HG03064 (cell line): ENCODE measurements around the gene SGCG.
"Not testable (repeated sequence)": the region's sequence is repeated elsewhere in the genome, so short reads cannot be mapped to it uniquely, and the experiment has no call there.

Source experiments
- ATAC-seq: cut with Tn5 transposase; IDR thresholded peaks from one replicate; pipeline ENCODE4 v1.9.1; 2021; ENCODE audit warnings: low read depth; ENCODE audit not compliant: unreplicated experiment

SGCG gene, protein sequence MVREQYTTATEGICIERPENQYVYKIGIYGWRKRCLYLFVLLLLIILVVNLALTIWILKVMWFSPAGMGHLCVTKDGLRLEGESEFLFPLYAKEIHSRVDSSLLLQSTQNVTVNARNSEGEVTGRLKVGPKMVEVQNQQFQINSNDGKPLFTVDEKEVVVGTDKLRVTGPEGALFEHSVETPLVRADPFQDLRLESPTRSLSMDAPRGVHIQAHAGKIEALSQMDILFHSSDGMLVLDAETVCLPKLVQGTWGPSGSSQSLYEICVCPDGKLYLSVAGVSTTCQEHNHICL

DNA sequence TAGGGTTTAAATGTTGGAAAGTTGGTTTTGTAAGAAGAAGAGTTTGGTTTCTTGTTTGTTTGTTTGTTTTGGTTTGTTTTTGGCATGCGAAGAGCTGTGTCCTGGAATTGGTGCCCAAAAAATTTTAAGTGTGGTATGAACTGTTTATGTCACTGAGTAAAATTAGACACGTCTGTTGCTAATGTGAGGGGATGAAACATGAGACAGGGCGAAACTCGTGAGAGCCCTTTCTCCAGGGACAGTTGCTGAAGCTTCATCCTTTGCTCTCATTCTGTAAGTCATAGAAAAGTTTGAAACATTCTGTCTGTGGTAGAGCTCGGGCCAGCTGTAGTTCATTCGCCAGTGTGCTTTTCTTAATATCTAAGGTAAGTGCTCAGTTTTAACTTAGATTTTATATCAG is at the start of gene SGCG:
SGCG (plus strand) TSS at position 269 of the 400 bp plus-strand sequence. CDS start 22,716 bp downstream, outside the sequence.
- no peak for ATAC-seq

DNA sequence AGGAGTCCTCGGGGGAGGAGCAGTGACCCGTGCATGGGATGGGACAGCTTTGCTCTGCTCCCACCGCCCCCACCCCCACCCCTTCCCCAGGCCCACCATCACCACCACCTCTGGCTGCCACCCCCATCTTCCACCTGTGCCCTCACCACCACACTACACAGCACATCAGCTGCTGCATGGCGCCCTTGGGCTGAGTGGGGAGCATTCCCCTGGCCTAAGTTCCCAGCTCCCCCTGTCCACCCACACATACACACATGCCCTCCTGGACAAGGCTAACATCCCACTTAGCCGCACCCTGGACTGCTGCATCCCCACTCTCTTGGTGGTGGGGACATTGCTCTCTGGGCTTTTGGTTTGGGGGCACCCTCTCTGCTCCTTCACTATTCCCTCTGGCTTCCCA is 46.2 kb upstream of the SGCG start:
- no peak for ATAC-seq

DNA sequence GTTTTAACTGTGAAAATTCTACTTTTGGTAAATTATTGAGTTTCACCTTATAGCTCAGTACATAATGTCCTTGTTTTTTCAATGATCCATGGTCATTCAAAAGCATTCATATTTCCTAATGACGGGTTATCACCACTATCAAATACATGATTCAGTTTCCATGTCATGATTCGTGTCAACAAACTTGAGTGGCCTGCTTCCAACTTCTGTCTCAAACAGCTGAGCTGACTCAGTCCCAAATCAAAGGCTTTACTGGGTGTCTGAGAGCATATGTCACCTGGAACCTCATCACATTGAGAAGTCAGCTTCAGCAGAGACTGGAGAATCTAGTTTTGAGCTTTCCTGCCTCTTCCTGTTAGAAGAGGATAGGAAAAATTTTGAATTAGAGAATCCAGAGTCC is 40.3 kb upstream of the SGCG start:
- ATAC-seq: no peak

DNA sequence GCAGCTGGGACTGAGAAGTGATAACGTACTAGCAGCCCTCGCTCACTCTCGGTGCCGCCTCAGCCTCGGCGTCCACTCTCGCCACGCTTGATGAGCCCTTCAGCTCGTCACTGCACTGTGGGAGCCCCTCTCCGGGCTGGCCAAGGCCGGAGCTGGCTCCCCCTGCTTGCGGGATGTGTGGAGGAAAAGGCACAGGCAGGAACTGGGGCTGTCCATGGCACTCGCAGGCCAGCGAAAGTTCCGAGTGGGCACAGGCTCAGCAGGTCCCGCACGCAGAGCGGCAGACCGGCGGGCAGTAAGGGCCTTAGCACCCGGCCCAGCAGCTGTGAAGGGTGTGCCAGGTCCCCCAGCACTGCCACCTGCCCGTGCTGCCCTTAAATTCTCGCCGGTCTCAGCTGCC is 38.8 kb upstream of the SGCG start:
- no peak for ATAC-seq

DNA sequence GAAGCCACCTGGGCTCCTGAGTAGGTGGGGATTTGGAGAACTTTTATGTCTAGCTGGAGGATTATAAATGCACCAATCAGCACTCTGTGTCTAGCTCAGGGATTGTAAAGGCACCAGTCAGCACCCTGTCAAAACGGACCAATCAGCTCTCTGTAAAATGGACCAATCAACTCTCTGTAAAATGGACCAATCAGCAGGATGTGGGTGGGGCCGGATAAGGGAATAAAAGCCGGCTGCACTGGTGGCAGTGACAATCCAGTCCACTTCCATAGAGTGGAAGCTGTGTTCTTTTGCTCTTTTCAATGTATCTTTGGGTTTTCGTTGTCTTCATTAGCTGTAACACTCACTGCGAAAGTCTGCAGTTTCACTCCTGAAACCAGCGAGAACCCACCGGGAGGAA is 38.2 kb upstream of the SGCG start:
- ATAC-seq: not testable (repeated sequence)

DNA sequence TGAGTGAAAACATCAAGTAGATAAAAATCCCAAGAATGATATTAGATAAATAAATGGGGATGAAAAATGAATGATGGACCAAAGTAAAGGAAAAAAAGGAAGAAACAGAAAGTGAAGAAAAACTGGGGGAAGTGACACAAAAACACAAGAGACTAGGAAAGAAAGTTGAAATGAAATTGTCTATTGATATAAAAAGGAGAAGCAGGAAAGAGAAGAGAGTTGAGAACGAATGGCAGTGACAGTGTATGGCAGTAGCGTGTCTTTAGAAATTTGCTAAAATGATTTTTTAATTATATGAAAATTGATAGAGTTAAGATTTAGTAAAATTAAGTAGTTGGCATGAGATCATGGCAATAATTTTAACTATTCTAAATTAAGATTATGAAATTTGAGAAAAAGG is 36.3 kb upstream of the SGCG start:
- ATAC-seq: no peak

DNA sequence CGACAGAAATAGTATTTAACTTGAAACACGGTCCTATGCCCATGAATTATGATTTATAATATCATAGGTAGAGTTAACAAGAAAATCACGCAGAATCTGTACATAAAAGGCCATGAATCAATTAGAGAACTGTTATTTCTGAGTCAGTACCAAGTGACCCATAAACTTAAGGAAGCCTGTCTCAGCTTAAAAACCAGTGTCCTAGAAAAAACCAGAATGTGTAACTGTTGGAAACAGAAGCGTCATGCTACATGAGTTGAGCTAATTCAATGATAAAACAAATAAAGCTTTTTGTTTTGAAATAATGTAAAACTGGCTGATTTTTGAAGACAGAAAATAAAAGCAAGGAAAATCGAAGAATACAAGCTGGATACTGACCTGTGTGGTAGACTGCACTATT is 34.8 kb upstream of the SGCG start:
- ATAC-seq: no peak

DNA sequence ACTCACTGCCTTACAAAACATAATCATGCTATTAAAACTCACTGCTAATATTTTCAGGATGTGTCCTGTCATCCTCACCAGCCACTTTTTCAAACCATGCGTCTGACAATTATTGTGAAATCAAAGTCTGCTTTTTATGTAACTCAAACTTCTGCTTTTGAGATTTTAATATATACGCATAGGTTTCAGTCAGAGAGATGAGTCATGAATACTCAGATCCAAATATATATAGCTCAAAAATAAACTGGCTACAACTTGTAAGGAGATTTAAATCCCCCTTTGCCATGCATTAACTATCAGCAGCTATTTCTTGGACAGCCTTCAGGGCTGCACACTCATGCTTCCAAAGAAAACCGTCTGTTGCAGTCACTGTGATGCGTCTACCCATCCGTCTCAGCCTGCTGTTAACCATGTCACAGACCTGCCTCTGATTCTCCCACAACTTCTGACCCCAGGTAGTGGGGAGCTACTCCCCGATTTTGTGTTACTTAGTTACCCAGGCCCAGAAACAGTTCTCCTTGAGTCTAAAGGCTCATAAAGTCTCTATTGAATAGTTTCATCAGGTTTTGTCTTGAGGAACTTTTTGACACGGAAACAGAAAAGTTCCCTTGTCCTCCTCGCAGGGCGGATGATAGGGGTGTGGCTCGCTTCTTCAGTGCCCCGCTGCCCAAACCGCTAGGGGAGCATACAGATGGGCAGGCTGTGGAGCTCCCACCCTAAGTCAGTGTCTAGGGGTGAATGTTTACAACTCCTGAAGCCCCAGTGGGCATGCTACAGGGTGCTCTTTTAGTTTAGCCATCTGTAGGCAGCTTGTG is 33.8 kb upstream of the SGCG start:
- ATAC-seq: no peak

DNA sequence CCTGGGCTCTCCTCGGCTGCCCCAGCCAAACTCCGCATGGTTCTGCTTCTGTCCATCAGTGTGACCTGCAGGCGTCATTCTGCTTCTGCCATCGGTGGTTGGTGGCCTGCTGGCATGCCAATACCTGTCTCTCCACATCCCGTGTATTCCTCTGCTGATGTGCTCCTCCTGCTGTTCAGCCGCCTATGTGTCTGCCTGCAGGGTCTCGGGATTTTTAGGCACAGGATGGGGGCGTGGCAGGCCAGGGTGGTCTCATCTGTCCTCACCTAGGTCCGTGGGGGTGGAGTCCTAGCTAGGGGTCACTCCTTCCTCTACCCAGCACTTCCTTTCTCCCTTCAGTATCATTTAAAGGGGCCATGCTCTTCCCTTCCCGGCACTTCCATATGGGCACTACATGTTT is 33.0 kb upstream of the SGCG start:
- ATAC-seq: no peak

DNA sequence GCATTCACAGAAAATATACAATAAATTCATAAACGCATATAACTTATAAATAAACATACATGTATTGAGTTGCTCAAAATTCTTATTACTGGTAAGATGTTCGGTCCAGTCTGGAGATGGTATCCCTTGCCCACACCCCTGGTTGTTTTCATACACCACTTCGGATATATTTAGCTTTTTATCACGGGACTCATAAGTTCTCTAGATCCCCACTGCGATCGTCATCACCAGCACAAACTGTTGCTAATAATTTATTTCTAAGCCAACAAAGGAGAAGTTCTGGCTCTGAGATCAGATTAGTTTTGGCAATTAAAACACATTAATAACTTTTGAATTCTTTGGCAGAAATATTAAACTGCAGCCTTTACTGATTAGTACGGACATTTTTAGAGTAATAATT is 23.0 kb upstream of the SGCG start:
- ATAC-seq: no peak

DNA sequence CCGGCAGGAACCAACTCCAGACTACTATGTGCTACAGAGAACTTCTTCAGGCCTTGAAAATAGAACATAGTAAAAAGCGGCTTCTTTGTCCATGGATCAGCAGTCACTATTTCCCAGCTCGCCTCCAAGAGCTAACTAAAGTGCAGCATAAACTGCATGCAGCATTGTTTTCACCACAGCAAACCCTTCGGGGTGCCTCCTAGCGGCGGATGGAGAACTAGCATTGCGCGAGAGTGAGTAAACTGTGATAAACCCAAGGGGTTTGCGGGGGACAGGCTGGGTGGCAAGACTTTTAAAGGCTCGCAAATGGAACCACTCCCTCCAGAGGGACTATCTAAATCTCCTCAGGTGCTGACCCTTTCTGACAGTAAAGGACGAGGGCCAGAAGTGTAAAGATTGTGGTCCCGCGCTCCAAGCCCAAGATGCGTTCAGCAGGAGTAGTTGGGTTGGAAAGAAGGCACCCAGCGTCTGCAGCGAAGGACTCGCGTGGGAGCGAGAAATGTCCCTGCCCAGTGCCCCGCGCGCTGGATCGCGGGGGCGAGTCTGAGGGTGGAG is 21.5 kb upstream of the SGCG start:
- no peak for ATAC-seq

DNA sequence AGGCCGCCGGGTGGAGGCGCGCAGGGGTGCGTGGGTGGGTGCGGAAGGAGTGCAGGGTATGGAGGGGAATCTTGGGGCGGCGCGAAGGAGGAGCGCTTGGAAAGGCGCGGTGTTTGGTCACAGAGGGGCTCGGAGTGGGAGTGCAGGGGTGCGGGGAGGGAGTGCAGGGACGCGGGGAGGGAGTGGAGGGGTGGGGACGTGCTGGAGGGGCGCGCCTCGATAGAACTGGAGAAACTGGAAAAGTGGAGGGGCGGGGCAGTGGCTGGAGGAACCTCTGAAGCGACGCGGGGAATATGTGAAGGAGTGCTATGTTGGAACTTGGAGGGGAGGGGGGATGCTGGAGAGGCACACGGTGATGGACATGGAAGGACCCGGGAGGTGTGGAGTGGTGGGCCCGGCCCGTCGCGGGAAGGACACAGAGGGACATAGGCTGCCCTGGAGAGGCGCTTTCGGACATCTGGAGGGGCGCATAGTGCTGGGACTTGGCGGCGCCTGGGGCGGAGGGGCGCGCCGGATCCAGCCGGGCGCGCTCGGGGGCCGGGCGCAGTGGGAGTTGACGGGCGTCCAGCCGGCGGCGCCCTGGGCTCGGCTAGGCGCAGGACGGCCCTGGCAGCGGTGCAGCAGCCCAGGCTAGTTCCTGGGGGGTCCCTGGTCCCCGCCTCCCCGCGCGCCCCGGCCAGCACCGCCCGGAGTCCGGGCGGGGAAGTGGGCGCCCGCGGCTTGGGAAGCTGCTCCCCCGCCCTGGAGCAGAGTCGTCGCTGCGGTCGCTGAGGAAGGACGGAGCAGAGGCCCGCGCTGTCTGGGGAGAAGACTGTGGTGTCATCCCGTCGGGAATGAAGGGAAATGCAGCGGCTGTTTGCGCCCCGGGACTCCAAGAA is 20.8 kb upstream of the SGCG start:
- ATAC-seq: no peak

DNA sequence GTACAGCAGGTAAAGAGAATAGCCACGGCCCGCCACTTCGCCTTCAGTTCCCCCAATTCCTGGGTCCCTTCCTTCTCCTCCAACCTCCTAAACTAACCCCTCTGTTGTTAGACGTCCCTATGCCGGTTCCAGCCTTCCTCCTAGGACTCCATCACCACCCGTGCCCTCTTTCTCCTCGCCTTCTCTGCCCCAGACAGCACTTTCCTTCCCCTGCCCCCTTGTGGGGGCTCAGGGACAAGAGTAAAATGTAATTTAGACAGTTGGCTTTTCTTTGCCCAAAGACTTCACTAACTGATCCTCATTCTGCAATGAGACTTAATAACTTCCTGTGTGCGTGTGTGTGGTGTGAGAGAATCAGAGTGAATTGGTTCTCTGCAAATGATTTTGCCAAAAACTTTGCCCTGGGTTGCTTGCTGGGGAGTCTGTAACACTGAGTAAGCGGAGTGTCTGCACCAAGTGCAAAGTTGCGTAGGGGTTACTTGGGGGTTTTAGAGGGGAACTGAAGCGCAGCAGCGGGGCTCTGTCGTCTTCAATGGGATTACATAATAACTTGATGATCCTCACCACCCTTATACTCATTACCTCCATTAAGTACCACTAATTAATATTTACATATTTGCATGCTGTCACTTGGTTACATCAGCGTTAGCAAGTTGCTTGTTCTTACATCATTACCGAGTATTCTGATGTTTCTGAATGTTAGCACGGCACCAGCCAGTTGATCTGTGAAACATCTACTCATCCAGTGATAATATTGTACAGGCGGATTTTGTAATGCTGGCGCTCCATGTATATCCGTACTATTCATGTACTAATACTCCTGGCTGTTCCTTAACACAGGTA is 19.9 kb upstream of the SGCG start:
- no peak for ATAC-seq

DNA sequence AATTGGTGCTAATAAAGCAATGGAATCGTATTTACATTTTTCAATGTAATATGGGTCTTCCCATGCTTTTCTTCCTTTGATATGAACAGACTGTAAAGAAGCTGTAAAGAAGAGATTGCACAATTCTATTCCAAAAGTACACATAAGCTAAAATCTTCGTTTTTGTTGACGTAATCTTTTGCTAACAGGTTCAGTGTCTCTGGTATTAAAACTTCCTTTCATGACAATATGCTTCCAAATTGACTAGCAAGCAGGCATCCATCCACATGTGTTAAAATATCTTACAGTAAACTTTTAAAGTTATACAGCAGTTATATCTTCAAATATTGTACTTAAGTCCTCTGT is 19.3 kb upstream of the SGCG start:
- no peak for ATAC-seq

DNA sequence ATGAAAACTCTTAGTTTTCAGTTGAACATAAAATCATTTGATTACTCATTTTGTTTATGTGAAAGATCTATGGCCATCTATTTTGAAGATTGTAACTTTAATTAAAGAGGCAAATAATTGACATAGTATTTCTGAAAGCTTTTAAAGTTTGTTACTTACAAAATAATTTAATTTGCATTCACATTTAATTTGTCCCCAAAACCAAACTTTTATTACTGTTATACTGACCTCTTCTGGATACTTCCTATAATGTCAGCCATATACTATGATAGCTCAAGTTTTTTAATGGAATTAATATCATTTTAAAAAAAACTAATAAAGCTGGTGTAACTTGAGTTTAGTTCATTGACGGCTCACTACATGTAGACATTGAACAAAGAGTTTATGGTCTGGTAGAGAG is 4.9 kb upstream of the SGCG start:
- no peak for ATAC-seq

DNA sequence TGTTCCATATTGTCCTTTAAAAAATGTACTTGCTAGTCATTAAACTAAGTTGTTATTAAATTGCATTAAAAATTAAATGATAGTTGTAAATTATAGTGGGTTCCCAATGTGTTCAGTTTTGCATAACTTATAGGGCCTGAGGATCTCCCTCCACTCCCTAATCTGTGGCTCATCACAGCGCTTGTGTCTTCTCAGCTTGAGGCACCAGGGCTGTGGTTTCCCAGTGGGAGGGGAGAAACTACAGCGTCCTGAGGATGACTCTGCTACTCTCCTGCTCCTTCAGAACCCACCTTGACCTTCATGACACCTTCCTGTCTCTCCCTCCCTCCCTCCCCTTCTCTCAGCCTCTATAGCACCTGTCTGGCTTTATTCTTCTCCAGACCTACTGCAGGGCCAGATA is 1.4 kb downstream of the SGCG start:
- no peak for ATAC-seq

DNA sequence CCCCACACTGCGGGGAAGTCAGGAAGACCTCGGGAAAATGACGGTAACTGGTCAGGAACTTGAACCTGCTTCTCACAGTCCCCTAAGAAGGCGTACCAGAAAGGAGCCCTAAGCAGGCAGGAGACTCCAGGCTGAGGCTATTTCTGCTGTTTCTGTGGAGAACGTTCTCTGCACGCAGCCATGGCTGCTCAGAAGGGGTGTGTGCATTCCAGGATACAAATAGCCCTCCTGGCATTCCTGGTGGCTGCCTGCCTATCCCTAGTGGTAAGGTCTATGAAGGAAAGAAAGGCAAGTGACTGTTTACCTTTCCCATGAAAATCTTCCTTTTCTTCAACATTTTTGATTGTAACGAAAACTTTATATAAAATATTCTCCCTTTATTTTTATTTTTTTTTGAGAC is 2.5 kb downstream of the SGCG start:
- no peak for ATAC-seq

DNA sequence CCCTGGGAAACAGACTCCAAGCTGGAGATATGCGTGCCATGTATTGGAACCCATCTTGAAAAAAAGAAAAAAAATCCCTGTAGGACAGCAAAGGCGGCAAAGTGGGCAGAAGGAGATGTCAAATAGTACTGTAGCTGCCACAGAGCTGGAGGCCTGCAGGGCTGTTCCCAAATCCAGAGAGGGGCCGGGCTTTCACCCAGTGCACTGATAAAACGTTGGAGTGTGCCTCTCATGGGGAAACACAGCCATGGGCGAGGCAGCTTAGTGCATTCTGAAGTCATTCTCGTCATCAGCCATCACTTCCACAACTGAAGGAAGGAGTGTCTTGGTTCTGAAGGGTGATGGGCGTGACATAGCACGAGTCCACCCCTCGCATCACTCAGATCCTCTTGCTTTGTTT is 4.8 kb downstream of the SGCG start:
- no peak for ATAC-seq

DNA sequence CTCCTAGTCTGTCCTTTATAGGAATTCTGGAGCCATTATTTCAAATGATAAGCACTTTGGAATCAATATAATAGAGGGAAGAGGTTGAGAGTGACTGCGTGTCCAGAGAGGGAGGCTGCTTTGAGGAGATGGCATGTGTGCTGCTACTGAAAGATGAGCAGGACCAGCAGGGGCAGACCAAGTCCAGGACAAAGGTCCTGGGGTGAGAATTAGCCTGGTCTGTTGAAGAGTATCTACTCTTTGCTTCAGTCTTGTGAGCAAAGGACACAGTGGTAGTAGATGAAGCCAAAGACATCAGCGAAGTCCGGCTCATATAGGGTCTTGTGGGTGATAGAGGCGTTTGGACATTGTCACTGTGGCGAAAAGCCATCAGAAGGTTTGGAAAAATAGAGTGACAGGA is 21.1 kb downstream of the SGCG start:
- ATAC-seq: no peak

DNA sequence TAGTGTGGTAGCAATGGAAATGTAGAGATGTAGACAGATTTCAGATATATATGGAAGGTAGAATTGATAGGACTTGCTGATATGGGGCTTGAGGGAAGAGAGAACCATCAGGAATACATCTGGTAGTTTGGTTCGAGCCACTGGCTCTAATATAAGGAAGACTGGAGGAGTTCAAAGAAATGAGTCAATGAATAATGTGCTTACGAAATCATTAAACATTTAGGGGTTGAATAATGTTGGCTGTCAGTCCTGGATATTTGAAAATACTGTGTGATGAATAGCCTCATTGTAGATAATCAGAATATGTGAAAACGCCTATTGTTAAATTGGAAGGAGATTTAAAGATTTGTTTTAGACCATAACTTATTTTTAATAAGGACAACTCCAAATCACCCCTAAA is 21.6 kb downstream of the SGCG start:
- ATAC-seq: no peak
